GM18502 (cell line): Measurements from ENCODE around the gene TAF8.

Source experiments
- ATAC-seq: cut with Tn5 transposase; IDR thresholded peaks from one replicate; pipeline ENCODE4 v1.9.1; 2021; ENCODE audit warnings: mild to moderate bottlenecking; ENCODE audit not compliant: unreplicated experiment, poor library complexity

Gene TAF8

DNA sequence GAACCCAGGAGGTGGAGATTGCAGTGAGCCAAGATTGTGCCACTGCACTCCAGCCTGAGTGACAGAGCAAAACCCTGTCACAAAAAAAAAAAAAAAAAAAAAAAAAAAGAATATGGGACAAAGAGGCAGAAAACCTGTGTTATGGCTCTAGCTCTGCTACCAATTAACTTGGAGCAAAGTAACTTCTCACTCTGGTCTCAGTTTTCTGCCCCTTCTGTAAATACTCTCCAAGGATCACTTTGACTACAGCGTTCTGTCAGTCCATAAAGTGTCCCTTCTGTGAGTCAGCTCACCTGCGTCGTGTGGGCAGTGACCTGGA, 67.5 kb downstream of the TAF8 start:
- no peak for ATAC-seq

DNA sequence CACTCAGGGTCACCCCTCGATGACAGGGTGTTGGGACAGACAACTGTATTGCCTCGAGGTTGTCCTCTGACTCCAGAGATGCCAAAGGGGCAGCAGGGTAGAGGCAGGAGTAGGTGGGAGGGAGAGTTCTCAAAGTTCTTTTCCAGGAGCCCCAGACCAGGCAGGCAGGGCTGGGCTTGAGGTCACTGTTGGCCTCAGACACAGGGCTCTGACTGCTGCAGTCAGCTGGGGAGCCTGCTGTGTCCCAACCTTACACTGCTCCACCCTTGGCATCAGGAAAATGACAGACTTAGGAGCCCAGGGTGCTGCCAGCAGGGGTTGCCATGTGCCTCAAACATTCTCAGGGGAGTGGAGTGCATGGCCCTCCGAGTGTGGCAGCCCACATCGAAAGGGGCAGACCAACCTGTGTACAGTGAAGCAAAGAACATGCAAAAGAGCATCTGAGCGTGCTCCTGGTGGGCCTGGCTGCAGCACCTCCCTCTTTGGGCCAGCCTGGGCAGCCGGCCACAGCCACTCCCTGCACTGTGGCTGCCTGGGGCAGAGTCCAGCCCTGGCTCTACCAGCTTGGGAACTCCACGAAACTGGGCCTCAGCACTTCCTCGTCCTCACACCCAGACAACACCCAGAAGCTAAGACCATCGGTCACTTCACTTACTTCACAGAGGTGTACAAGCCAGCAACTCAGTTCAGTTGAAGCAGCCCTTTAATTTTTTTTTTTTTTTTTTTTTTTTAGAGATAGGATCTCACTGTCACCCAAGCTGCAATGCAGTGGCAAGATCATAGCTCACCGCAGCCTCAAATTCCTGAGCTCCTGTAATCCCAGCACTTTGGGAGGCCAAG, 68.1 kb downstream of the TAF8 start:
- ATAC-seq, result no peak

DNA sequence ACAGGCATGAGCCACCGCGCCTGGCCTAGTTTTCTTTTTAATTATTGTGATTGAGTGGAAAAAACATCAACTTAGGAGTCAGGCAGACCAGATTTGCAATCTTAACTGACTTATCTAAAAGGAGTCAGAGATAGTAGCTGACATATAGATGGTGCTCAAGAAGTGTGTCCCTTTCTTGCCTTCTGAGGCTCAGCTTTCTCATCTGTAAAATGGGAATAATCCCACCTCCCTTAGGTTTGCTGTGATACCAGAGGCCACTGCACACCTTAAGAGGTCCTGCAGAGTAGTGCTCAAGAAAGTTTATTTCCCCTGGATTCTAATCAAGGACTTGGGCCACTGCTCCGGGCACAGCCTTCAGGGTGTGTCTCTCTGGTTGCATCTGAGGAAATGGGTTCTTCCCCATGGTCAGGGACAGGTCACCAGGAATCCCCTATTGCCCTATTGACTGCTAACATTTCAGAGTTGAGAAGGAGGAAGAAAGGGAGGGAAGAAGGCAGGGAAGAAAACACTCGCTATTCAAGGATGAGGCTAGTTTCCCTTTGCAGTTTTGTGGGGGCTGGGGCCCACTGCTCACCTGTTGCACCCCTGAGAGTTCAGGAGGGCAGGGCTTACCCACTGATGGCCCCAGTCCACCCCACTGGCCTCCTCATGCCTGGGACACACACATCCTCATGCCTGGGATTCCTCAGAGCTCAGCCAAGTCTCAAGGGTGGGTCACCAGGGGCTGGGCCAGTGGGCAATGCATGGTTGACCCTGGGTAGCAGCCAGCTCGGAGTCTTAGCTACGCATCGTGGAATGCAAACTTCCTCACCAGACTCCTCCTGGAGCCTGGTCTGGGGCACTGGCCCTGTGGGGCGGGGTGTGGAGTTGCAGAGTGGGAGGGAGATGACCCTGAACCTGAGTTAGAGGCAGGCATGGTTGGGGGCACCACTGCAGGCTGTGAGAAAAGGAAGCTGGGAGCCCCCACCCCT, 70.9 kb downstream of the TAF8 start:
- no peak for ATAC-seq

DNA sequence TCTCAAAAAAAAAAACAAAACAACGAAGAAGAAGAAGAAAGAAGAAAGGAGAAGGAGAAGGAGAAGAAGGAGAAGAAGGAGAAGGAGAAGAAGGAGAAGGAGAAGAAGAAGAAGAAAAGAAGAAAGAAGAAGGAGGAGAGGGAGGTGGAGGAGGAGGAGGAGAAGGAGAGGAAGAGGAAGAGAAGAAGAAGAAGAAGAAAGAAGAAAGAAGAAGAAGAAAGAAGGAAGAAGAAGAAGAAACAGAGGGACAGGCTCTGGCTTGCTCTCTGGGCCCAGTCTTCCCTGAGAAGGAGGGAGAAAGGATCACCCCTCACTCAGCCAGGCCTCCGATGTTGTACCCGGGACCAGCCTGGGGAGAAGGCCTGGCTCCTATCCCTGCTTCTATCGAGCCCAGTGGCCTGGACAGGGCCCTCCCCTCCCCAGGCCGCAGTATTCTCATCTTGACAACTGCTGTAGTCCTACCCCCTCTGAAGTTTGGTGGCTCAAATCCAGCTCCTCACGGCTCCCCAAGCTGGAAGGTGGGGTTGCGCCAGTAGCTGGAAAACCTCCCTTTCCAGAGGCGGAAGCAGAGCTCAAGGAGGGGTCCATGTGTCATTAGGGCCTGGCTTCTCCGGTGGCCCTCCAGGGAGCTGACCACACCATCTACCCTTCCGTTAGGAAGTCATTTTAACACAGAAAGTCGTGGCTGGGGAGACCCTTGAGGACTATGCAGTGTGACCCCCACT, 73.2 kb downstream of the TAF8 start:
- ATAC-seq, result no peak

DNA sequence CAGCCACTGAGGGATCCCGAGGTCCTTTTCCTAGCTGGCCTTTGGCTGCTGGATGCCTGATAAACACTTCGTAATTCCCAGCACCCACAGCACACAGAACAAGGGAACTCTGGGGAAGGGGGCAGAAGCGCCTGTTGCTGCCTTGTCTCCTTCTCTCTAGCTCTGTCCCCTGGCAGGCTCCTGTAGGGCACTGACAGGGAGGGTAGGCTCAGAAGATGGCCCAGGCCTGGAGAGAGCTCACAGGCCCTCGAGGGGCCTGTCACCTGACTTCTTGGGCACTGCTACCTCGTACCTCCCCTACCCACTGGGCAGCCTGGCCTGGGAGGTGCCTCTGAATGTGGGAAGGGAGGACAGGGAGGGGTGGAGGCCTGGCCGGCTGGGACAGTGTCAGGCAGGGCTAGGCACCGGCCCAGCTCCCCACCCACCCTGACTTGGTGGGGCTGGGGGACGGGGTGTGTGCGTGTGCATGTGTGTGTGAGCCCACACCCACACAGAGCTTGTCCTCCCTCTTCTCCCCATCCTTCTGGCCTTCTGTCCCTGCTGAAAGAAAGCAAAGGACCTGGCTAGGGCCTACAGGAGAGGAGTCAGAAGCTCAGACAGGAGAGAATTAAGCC, 74.0 kb downstream of the TAF8 start:
- no peak for ATAC-seq

DNA sequence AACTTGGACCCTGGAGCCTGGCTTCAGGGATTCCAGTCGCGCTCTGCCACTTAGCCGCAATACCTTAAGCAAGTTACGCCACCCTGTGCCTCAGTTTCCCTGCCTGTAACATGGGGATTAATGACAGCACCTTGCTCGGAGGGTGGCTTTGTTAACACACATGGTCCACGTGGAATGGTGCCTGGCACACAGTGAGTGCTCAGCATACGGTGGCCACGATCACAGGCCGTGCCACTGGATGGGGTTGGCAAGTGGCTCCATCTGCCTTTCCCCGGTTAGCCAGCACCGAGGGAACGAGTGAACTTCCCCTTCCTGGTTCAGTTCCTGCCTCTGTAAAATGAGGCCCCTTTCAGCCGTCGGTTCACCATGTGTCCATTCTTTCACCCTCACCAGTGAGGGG, 74.9 kb downstream of the TAF8 start:
- ATAC-seq, result no peak

DNA sequence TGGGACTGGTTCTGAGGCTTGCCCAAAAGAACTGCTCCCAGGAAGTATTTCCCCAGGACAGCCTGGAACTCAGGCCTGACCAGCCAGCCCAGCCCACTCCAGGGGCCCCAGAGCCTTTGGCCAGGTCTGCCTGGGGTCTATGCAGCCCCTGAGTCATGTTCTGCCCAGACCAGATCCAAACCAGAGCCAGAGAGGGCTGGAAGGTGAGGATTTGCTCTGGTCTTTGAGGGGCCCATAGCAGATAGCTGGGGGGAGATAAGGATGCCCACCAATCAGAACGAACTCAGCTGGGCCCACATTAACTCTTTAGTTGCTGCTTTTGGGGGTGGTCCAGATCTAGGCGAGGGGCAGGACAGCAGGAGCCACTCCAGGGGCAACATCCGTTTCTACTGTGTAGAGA, 75.3 kb downstream of the TAF8 start:
- no peak for ATAC-seq

DNA sequence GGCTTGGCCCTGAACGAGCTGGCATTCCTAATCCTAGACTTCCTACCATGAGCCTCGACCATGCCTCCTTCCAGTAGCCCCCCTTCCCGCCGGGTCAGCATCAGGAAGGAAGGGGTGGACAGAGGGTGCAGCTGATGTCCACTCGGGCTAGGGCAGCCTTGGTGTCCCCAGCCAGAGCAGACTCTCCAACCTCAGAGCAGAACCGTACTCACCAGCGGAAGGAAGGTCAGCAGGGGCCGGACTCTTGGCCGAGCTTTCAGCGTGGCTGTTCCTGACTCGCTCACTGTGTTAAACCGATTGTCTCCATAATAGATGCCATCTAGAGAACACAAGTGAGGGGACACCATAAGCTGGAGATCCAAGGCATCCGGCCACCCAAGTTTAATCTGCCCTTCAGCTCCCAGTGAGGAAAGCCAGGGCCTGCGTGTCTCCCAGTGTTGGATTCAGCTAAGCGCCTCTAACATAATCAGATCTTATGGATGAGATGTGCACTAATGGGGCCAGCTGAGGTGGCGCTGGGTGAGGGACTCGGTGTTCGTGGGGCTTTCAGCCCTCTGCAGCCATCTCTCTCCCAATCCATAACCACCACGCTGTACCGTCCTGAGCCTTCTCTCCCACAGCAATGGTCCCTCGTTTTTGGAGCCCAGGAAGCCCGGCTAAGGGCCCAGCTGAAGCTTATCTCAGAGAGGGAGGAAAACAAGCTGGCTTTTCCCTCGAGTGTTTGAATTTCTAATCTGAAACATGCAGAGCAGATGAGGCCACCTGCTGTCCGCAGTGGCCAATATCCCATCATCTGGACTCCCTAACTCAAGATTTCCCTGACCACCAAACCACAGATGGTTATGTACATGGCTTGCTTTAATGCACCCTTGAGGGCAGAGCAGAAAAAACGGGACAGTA, 78.4 kb downstream of the TAF8 start:
- ATAC-seq, result no peak

DNA sequence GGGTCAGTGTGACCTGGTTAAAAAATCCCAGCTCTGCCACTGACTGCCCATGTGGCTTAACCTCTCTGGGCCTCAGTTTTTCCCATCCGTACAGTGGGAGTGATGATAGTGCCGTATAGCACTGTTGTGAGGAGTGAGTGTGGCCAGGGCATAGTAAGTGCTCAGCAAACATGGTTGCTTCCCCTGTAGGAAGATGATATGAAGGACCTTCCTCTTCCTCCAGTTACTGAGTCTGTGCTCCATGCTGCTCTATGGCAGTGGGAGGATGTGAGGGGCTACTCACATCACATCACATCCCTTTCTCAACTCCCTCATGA, 79.0 kb downstream of the TAF8 start:
- ATAC-seq, result no peak

DNA sequence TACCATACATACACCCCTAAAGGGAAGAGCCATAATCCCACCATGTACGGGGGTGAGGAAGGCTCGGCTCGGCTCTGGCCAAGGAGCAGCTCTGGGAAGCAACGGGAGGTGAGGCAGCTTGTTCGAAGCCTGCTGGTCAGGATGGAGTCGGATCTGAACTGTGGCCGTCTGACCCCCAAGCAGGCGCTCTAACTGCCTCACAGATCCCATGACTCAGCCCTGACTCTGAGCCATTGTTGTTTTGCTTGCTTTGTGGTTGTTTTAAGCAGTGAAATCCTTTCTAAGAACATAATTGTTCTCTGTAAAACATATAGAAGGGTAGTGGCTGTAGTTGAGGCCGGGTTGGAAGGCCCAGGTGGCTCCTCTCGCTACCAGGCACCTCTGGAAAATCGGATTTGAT, 81.2 kb downstream of the TAF8 start:
- no peak for ATAC-seq

DNA sequence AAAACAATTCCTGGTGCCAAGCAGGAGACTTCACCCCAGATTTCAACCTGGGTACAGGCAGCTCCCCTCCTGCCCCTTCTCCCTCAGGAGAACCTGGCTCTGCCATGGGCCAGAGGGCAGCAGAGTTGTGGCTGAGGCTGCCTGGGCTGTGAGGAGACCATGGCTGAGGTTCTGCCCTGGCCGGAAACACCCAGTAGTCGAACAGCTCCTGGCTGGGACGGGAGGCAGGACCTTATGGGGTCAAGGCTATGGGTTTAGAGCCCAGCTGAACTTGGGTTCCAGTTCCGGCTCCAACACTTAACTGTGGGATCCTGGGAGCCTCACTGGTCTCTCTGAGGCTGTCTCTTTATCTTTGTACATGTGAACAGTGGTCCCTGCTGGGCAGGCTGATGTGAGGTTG, 83.6 kb downstream of the TAF8 start:
- ATAC-seq, result no peak

DNA sequence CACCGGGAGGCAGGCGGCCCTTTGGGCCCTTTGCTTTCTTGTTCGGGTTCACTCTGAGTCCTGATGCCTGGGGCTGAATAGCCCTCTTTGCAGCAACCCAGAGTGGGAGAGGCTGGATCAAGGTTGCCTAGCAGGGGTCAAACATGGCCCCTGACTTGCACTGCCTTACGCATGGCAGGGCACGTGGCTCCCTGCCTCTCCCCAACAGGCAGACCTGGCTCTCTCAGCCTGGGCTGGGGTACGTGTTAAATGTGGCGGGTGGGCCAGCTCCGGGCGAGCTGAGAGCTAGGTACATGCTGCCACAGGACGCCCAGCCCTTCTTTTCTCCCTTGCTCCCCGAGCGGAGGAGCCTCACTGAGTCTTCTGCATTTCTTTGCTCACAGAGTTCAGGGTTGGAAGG, 84.8 kb downstream of the TAF8 start:
- ATAC-seq, result no peak

DNA sequence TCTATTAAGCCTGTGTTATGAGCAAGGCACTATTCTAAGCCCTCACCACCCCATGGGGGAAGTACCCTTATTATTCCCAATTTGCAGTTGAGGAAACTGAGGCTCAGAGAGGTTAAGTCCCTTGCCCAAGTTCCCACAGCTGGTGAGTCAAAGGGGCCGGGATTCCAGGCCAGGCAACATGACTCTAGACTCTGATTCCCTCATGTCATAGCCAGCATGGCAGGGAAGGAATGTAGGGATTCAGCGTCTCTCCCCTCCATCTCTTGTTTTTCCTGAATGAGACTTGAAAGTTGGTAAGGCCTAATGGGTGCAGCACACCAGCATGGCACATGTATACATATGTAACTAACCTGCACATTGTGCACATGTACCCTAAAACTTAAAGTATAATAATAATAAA, 85.4 kb downstream of the TAF8 start:
- no peak for ATAC-seq

DNA sequence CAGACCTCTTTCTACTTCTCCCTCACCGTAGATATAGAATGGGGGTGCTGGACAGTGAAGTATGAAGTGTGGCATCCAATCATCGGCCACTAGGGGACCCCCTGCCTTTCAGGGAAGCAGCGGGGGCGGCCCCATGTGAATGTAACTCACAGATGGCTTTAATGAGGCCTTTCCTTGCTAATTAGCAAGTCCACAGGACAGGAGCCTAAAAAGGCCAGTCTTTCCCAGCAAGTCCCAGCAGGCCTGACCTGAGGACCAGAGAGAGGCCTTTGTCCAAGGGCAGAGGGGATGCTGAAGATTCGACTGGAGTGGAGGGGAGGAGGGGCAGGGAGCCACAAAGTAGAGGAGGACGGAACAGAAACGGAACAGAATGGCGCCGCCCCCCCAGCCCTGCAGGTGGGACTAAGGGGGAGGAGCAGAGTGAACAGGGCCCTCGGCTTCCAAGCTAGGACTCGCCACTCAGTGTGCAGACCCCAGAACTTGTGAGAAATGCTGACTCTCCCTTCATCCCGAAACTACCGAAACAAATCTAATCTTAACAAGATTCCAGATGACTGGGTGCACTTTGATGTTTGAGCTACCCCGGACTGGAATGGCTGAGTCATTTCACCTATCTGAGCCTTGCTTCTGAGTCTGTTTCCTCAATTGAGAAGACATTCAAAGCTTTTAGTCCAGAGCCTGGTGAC, 86.3 kb downstream of the TAF8 start:
- no peak for ATAC-seq
